ENCODE measurements around the gene MRPL36. TPM values are rescaled to one million over a fixed set of nuclear protein-coding genes. Genes with fewer than 3 reads are reported as not detected.

MRPL36 gene
- total and polyA plus RNA-seq, 2 donors (not counting 3 experiments of a cell fraction or from before 2014, with no cell fraction given) = 70.3 to 72.7 TPM

GRCh38 chr5:1779782-1780613 is 19.6 kb downstream of the MRPL36 start:
- no peak for FAIRE-seq
- intact Hi-C loops (cut with micrococcal nuclease) = no loop called here
- no peak overlapping the region for H2AFZ ChIP-seq (ENCODE audit: low read depth, low read length)

More at GRCh38 chr5:1779782-1780613, 19.6 kb downstream of the MRPL36 start:
- no peaks in the 10 kb centered on the region for H3K79me2 ChIP-seq (ENCODE audit: control insufficient read depth, insufficient read depth, low read length)
- H3K4me1 ChIP-seq (ENCODE audit: control insufficient read depth, extremely low read depth, insufficient read depth, low read length) = no peaks in the 10 kb centered on the region
- dilution Hi-C loops (cut with MboI; ENCODE audit: extremely low pct_ligation_motif_present, low sequenced_read_pairs) = no loop called here
- H3K9me3 ChIP-seq (replicated peaks; ENCODE audit: control insufficient read depth, insufficient read depth, low read length) = no peaks in the 10 kb centered on the region
- H3K4me2 ChIP-seq (ENCODE audit: insufficient read depth, low read length) = no peak overlapping the region
- H3K4me3 ChIP-seq (replicated peaks in 1 of 3; ENCODE audit: insufficient read depth in 1 of 3, low read depth in 1 of 3, low read length in 3 of 3) = no peak overlapping the region
- ChIA-PET CTCF (no interaction called here), POLR2A (no interaction called here)
- TF ChIP-seq GATA2 (IDR thresholded peaks at IDR 0.05; ENCODE audit: insufficient read depth, insufficient read length, low read depth, low read length) (no peak), MYC (IDR thresholded peaks at IDR 0.05; ENCODE audit: low read depth, low read length) (no peak), CTCF (IDR thresholded peaks at IDR 0.05; ENCODE audit: extremely low read depth in 1 of 2, insufficient read depth in 1 of 2, low read depth in 1 of 2, low read length in 2 of 2) (no peak), MAX (IDR thresholded peaks at IDR 0.05; ENCODE audit: insufficient read depth, insufficient read length) (no peak), POLR2AphosphoS5 (IDR thresholded peaks at IDR 0.05; ENCODE audit: insufficient read depth, low read depth, low read length) (no peak), FOS (IDR thresholded peaks at IDR 0.05; ENCODE audit: borderline replicate concordance, insufficient read depth, low read length) (no peak), JUN (IDR thresholded peaks at IDR 0.05; ENCODE audit: borderline replicate concordance, insufficient read depth, insufficient read length, low read depth) (no peak), EZH2 (IDR thresholded peaks at IDR 0.05; ENCODE audit: borderline replicate concordance, low read depth, low read length, severe bottlenecking) (no peak), POLR2A (IDR thresholded peaks at IDR 0.05; ENCODE audit: low read depth, low read length) (no peak)
- no peaks in the 10 kb centered on the region for H3K9me1 ChIP-seq (replicated peaks; ENCODE audit: control insufficient read depth, extremely low read depth, insufficient read depth, low read length)
- H3K9ac ChIP-seq (replicated peaks; ENCODE audit: extremely low read depth, insufficient read depth, low read length) = no peak overlapping the region
- H3K27me3 ChIP-seq (ENCODE audit: control insufficient read depth in 2 of 2, insufficient read depth in 2 of 2, low read length in 2 of 2) = peaks cover 0 to 3% of the 10 kb centered on the region in 2 experiments
- no TSS peak for BruUV-seq (replicated peaks)
- no peak overlapping the region for H3K27ac ChIP-seq (ENCODE audit: insufficient read depth, low read depth, low read length)
- H3K36me3 ChIP-seq (ENCODE audit: control insufficient read depth in 2 of 2, extremely low read depth in 1 of 2, insufficient read depth in 2 of 2, low read length in 2 of 2) = no peaks in the 10 kb centered on the region
- no peak for DNase-seq (ENCODE audit: low read depth, low spot score)
- H4K20me1 ChIP-seq (replicated peaks; ENCODE audit: control insufficient read depth, extremely low read depth, insufficient read depth, low read length) = no peaks in the 10 kb centered on the region

All from endothelial cell of umbilical vein (primary cell).